AG08395 (cell line): ENCODE results near the gene CACNA2D1.

ENCODE experiments used
- DNase-seq: peaks from one replicate; pipeline ENCODE4 v3.0.0; 2012; ENCODE audit warnings: mixed read lengths, low spot score

The CACNA2D1 gene

DNA sequence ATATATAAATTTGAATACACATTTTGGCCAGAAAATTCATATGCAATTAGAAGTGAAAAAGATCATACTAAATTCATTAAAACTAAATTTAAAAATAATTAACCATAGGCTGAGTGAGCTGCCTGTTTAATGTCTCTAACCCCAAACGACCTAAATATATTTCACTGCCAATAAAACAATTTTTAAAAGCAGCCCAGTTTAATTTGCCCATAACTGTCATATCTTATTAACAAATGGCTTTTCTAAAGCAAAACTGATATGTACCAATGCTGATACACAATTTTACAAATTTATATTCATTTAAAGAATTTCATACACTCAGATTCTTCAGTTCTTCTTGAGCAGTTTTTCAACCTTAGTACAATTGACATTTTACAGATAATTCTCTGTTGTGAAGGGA, 99.9 kb downstream of the CACNA2D1 start:
- DNase-seq = no peak

- peak; percentile 27 for DNase-seq
These were observed 103.6 kb downstream of the CACNA2D1 start for GRCh38 chr7:82339958-82340357.

DNA sequence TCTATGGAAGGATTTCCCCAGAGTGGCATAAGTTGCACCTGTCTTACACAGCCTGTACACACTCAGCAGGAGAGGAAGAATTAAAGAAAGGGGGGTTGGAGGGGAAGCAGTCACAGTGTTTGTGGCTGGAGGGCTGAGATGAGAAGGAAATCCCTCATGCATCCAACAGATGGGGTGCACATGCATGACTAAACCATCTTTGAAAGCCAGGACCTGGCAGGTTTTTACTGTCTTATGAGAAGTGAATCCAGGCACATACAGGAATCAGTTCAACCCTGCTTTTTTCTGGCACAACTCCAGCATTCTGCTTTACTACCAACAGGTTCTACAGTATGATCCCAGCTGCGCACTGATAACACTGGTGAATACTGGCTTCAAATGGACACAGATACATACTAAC, 107.7 kb downstream of the CACNA2D1 start:
- no peak for DNase-seq

DNA sequence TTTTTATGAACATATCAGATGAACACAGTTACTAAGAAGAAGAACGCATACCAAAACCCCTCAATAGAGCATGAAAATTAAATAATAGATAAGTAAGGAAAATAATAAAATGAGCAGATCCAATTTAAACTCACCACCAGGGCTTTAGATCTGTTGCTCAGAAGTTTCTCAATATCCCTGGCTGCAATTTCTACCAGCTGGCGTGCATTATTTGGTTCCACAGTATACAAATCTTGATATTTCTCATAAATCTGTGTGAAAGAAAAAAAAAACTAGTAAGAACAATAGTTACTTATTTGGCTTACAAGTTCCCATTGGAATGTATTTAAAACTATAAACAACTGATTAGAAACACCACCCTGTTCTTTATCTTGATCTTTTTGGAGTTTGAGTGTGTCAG, 108.6 kb downstream of the CACNA2D1 start:
- no peak for DNase-seq

DNA sequence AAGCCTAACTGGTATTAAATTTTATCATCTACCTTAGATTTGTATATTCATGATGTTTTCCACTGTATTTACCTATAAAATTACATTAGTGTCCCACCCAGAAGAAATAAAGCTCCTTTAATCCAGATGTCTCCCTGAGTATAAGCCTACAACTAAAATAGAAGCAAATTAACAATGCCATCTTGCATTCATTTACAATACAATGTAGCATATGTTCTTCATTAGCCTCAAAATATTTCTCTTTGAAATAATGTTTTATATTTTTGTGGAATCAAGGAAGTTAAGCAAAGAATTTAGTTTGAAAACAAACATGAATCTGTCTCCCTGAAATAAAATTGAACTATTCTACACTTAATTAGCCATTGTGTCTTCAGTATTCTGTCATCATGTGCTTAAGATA, 112.3 kb downstream of the CACNA2D1 start:
- peak; percentile 14 for DNase-seq

- DNase-seq = no peak
These were observed 112.8 kb downstream of the CACNA2D1 start for GRCh38 chr7:82330706-82331215.

GRCh38 chr7:82327898-82328297, 115.7 kb downstream of the CACNA2D1 start:
- no peak for DNase-seq

DNA sequence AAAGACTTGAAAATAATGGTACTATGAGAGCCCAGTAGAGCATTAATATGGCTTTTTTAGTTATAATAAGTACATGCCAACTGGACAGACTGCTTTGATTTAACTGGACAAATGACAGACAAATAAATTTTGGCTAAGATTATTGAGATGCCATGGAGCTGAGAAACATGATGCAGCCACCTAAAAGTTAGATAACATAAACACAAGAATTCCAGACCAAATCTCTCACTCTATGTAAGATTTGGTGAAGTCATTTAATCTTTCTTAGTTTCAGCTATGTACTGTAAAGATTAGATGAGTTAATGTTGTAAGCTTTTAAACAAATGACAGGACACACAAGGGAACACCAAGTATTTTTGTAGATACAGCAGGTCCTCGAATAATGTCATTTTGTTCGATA, 118.2 kb downstream of the CACNA2D1 start:
- DNase-seq = no peak

- DNase-seq = no peak
These were observed 119.8 kb downstream of the CACNA2D1 start for GRCh38 chr7:82323806-82324205.

DNA sequence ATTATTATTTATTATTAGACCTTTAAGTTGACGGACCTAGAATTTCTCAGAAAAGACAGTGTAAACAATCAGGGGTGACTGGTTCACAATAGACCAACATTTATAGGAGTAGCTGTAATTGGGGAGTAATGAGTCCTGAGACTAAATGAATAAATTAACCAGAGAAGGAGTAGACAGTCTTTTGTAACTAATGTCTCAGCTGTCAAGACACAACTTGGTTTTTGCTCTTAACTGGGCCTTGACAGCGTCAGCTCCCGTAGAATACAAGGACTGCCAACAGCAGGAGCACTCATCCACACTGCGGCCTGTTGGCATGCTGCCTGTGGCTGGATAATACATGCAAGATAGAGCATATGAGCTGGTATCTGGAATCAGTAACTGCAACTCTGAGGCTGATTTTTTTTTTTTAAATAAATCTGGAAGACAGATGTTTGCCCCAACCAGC, 123.9 kb downstream of the CACNA2D1 start:
- DNase-seq = peak; percentile 71

- no peak for DNase-seq
These were observed 124.8 kb downstream of the CACNA2D1 start for GRCh38 chr7:82318786-82319185.

DNA sequence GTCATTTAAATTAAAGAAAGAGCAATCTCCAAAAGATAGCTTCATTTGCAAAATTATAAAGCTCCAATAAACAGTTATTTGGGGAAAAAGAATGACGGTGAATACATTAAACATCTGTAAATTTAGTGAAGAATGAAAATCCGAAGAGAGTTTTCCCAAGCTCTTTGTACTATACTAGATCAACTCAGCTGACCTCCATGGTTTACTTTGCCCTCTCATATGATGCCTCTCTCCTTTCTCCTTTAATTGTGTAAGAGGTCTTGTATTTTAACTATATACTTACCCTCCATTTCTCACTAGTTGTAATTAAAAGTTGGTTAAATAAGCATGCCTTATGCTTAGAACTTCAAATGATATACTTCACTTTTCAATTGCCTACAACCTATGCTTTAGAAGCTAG, 125.8 kb downstream of the CACNA2D1 start:
- DNase-seq = no peak

DNA sequence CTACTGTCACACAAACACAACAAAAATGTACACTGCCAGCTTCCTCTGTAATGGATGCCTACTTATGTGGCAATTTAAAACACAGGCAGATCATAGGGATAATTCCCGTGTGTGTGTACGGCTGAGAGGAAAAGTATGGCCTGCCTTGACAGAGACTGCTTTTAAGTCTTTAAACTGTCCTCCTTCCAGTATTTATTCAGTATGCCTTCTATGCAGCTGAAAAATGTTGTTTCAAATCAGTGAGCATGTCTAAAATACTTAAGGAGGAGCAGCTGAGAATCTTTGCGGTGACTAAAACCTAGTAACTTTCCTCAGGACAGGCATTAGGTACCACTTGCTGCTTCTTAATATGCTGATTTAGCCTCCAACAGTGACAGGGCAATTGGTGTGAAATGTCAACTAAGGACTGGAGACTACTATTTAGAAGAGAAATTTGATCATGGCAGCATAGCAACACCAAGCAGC, 126.3 kb downstream of the CACNA2D1 start:
- DNase-seq = no peak

DNA sequence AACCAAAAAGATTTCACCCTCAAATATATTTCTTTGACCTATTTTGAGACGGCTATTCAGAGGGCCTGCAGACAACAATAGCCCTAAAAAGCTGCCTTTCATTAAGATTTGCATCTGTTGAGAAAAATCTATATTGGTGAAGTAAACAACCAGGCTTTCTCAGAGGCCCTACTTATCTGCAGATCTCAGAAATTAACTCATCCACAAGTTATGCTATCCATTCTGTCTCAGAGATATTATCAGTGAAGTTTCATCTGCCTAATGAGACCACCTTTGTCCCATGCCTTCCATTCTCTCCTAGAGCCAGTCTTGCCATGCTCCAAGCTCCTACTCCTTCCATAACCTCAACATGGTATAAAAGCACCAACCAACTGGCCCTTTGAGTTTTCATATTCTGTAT, 130.3 kb downstream of the CACNA2D1 start:
- DNase-seq = no peak

GRCh38 chr7:82312646-82313045, 130.9 kb downstream of the CACNA2D1 start:
- DNase-seq = no peak

GRCh38 chr7:82305347-82306005, 138.1 kb downstream of the CACNA2D1 start:
- no peak for DNase-seq

- DNase-seq = no peak
These were observed 148.7 kb downstream of the CACNA2D1 start for GRCh38 chr7:82294865-82295264.

DNA sequence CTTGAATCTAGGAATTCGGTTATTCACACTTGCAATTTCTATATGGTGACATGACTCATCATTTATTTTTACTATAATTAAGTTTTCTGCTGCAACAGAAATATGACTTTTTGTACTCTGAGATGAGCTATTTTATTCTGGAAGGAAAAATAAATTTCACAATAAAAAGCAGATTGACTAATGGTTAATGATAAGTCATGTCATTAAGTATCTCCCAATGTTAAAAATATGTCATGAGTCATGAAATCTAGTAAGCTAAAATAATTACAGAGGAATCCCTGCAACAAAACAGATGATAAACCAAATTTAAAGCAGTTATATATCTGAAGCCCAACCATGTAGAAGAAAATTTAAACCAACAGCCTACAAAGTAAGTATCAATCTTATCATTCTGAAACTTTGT, 149.2 kb downstream of the CACNA2D1 start:
- DNase-seq = peak; percentile 34

DNA sequence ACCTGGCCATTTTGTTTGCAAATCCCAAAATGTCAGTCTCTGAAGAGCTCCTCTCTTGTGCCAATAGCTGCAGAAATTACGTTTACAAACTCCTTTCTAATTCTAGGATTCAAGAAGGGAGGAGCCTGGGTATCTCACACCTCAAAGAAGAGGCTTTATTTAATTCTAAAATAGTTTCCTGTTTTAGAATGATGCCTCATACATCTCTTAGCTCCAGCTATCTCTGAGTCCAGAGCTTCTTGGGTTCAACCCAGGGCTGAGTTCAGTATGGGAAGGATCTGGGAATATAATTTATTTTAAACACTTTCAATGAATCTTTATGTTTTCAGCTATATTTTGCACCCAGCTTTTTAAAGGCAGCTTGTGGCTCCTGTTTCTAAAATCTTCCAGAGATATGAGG, 150.1 kb downstream of the CACNA2D1 start:
- no peak for DNase-seq

GRCh38 chr7:82291931-82292330, 151.6 kb downstream of the CACNA2D1 start:
- no peak for DNase-seq

DNA sequence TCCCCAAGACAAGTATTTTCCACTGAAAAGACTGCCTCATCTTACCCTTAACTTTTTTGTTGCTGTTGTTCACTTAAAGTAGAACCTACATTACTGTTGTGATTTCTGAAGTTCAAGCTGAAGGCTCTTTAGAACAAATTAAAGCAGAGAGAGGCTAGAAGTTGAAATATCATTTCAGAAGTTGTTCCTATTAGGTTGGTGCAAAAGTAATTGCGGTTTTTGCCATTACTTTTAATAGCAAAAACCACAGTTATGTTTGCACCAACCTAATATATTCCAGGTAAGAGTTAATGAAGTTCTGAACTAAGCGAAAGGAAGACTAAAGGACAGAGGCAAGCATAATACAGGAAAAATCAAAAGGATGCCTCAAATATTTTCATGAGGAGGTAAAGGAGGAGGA, 153.7 kb downstream of the CACNA2D1 start:
- DNase-seq = no peak

- no peak for DNase-seq
These were observed 154.4 kb downstream of the CACNA2D1 start for GRCh38 chr7:82289152-82289535.

GRCh38 chr7:82286798-82287140, 156.8 kb downstream of the CACNA2D1 start:
- no peak for DNase-seq

- no peak for DNase-seq
These were observed 157.3 kb downstream of the CACNA2D1 start for GRCh38 chr7:82286096-82286797.
